HEK293T (cell line): Measurements from ENCODE around the gene GLT8D1.
"Not testable (repeated sequence)": the region's sequence is repeated elsewhere in the genome, so short reads cannot be mapped to it uniquely, and the experiment has no call there.

Experiments
- CTCF ChIA-PET: fragments of 350-600 bp; formaldehyde crosslinking; extraction: SDS; loops from one replicate; lab custom pipeline; 2021; ENCODE audit warnings: antibody characterized with exemption, inconsistent platforms; lab: Yijun Ruan, JAX
- POLR2A ChIA-PET: fragments of 350-600 bp; formaldehyde crosslinking; extraction: SDS; loops from one replicate; lab custom pipeline; 2020; ENCODE audit warnings: antibody characterized with exemption, inconsistent platforms; lab: Yijun Ruan, JAX
- DNase-seq: peaks from one replicate; pipeline ENCODE4 v3.0.0; 2012; ENCODE audit warnings: mixed read lengths; ENCODE audit errors: extremely low spot score
- ARNT ChIP-seq: fragments of 450-650 bp; IDR thresholded peaks from 2 replicates; pipeline ENCODE4 v1.6.1; 2017; ENCODE audit warnings: mild to moderate bottlenecking
- BHLHE40 ChIP-seq: fragments of 450-650 bp; IDR thresholded peaks from 2 replicates; pipeline ENCODE4 v1.6.1; 2016; ENCODE audit warnings: mild to moderate bottlenecking, moderate library complexity, borderline replicate concordance
- CTBP1 ChIP-seq: fragments of 450-650 bp; IDR thresholded peaks from 2 replicates; pipeline ENCODE4 v1.6.1; 2016; ENCODE audit warnings: borderline replicate concordance
- ELF4 ChIP-seq: fragments of 450-650 bp; IDR thresholded peaks from 2 replicates; pipeline ENCODE4 v1.6.1; 2017; ENCODE audit warnings: antibody characterized with exemption
- FOXA1 ChIP-seq: fragments of 450-650 bp; IDR thresholded peaks from 2 replicates; pipeline ENCODE4 v1.6.1; 2016; ENCODE audit warnings: mild to moderate bottlenecking
- FOXK2 ChIP-seq: fragments of 450-650 bp; IDR thresholded peaks from 2 replicates; pipeline ENCODE4 v1.6.1; 2016; ENCODE audit warnings: mild to moderate bottlenecking
- FOXM1 ChIP-seq: fragments of 450-650 bp; IDR thresholded peaks from 2 replicates; pipeline ENCODE4 v1.6.1; 2017; ENCODE audit warnings: mild to moderate bottlenecking, borderline replicate concordance
- HDGF ChIP-seq: fragments of 450-650 bp; IDR thresholded peaks from 2 replicates; pipeline ENCODE4 v1.6.1; 2017; ENCODE audit warnings: antibody characterized with exemption, borderline replicate concordance
- L3MBTL2 ChIP-seq: fragments of 450-650 bp; conservative IDR thresholded peaks from 2 replicates; pipeline ENCODE4 v1.6.1; 2016; ENCODE audit warnings: mild to moderate bottlenecking
- LEF1 ChIP-seq: fragments of 450-650 bp; IDR thresholded peaks from 2 replicates; pipeline ENCODE4 v1.6.1; 2017; ENCODE audit warnings: mild to moderate bottlenecking, borderline replicate concordance
- NFRKB ChIP-seq: fragments of 450-650 bp; IDR thresholded peaks from 2 replicates; pipeline ENCODE4 v1.6.1; 2016; ENCODE audit warnings: mild to moderate bottlenecking, moderate library complexity
- PKNOX1 ChIP-seq: fragments of 450-650 bp; IDR thresholded peaks from 2 replicates; pipeline ENCODE4 v1.6.1; 2016
- SP1 ChIP-seq: fragments of 450-650 bp; IDR thresholded peaks from 2 replicates; pipeline ENCODE4 v1.6.1; 2017
- SUZ12 ChIP-seq: fragments of 450-650 bp; IDR thresholded peaks from 2 replicates; pipeline ENCODE4 v1.6.1; 2016; ENCODE audit warnings: mild to moderate bottlenecking
- TARDBP ChIP-seq: fragments of 450-650 bp; IDR thresholded peaks from 2 replicates; pipeline ENCODE4 v1.6.1; 2016
- ZNF384 ChIP-seq: fragments of 450-650 bp; IDR thresholded peaks from 2 replicates; pipeline ENCODE4 v1.6.1; 2016

GLT8D1 gene

DNA sequence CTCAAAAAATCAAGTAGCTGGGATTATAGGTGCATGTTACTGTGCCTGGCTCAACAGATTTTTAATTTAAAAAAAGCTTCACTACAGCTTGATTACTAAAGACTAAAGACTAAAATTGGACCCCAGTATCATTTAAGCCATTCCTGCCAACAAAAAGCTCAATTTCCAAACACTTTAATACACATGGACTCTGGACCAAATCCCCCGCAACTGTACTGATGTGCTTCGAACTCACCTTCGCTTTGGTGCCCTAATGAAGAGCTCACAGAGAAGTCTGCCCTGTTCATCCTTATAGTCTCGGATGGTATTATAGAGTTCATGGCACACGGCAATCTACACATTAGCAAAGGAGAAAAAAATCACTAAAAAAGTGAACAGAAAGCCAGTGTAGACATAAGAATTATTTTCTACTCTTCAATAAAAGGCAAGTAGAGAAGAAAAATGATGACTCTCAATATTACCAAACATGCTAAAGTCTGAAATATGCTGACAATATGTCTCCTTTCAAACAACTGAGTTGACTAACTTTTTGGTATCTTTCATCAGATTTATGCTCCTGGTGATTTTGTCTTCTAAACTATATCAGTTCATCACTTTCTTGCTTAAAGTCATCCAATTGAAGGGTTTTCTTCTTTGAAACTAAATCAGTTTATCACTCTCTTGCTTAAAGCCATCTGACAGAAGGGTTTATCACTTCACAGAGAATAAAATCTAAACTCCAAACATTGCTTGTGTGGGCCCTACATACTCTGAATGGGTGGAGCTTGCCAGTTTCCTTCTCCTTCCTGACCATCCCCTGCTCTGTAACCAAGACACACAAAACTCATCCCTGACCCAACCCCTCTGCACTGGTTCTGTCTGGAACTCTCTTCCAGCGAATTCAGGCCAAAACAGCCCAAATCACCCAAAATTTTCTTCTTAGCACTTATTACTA, 27.1 kb downstream of the GLT8D1 start:
- ChIA-PET CTCF (interaction anchor here (0.7 kb wide), 1 partner anchor 213 kb away, joined by 3 read pairs; no protein-coding TSS in a partner anchor), POLR2A (no interaction called here)
- TF ChIP-seq ZNF384 = no peak
- no peak for DNase-seq

DNA sequence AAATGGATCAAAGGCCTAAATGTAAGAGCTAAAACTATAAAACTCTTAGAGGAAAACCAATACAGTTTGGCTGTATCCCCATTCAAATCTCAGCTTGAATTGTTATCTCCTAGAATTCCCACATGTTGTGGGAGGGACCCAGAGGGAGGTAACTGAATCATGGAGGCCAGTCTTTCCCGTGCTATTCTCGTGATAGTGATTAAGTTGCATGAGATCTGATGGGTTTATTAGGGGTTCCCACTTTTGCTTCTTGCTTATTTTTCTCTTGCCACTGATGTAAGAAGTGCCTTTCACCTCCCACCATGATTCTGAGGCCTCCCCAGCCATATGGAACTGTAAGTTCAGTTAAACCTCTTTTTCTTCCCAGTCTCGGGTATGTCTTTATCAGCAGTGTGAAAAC, 29.4 kb downstream of the GLT8D1 start:
- POLR2A ChIA-PET = not testable (repeated sequence)

DNA sequence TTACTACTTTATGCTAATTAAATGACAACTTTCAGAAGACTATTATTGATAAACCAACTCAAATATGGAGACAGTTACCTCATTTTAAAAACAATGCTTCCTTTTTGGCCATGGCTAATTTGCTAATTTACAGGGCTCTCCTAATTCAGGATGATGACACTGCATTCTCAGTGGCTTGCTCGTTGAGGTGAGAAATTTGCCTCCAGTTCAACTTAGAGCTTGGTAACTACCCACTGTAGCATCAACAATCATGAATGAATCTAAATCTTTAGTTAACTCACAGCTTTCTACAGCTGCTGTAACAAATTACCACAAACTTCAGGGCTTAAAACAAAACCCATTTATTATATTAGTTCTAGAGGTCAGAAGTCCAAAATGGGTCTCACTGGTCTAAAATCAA, 33.9 kb downstream of the GLT8D1 start:
- no peak for TF ChIP-seq NFRKB
- no peak for TF ChIP-seq ZNF384
- no peak for TF ChIP-seq HDGF
- TF ChIP-seq TARDBP = no peak
- no peak for TF ChIP-seq ARNT
- ChIA-PET CTCF (no interaction called here), POLR2A (no interaction called here)
- no peak for DNase-seq

More for the DNA sequence above, 29.4 kb downstream of the GLT8D1 start:
- DNase-seq, CTCF ChIA-PET: not testable (repeated sequence)

DNA sequence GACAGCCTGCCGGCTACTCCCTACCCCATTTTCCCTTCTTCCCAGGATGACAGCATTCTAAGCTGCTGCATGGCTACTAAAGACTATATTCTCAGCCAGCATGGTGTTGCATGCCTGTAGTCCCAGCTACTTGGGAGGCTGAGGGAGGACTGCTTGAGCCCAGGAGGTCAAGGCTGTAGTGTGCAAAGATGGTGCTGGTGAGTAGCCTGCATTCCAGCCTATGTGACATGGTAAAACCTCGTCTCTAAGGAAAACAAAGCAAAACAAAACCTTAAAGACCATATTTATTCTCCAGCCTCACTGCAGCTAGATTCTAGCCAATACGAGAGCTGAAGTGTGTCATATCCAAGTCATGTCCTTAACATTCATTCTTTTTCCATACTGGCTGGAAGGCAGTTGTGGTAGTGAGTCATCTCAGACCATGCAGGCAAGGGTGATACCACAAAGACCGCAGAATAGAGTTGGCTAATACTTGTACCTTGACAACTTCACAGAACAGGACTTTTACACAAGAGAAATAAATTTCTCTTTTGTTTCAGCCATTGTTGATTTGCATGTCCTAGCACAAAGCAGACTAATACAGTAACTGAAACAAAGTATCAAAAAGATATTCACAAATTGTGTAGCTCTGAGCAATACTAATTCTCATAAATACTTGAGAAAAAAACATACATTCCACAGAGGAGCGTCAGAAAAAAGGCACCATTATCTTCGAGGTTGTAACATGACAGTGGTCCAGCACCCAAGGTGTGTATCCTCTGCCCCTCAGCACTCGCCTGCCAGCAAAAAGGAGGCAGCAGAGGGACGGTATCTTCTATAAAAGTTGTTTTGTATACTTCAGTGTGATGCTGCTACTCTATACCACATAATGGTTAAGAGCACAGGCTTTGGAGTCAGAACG, 34.7 kb downstream of the GLT8D1 start:
- TF ChIP-seq SP1 (no peak), BHLHE40 (no peak), CTBP1 (no peak), PKNOX1 (no peak), L3MBTL2 (no peak), HDGF (no peak)
- ChIA-PET CTCF (no interaction called here), POLR2A (no interaction called here)
- DNase-seq = no peak

- POLR2A ChIA-PET = no interaction called here
- no peak for DNase-seq
- CTCF ChIA-PET = no interaction called here
- no peak for TF ChIP-seq FOXA1
Measured at GRCh38 chr3:52663098-52663497, 42.5 kb downstream of the GLT8D1 start.

DNA sequence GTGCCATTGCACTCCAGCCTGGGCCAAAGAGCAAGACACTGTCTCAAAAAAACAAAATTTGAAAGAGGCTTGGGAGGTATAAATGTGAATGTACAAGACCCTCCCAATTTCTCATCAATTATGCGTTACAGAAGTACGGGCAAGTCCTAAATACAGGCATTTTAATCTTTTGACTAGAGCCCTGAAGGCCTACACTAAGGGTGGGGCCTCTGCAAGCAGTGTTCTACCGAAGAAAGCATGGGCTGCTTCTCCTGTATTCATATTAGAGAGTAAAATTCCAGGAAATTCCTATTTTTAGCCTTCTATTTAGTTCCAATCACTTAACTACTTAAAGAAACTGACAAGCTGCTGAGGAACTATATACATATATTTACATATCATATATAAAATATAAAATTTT, 45.5 kb downstream of the GLT8D1 start:
- ChIA-PET POLR2A (no interaction called here), CTCF (no interaction called here)
- TF ChIP-seq SP1 (no peak), TARDBP (no peak), HDGF (no peak), CTBP1 (no peak), L3MBTL2 (no peak), LEF1 (no peak), BHLHE40 (no peak), NFRKB (no peak), FOXA1 (no peak), ARNT (no peak), FOXM1 (no peak), ZNF384 (no peak), PKNOX1 (no peak), SUZ12 (no peak), ELF4 (no peak), FOXK2 (no peak)
- no peak for DNase-seq

DNA sequence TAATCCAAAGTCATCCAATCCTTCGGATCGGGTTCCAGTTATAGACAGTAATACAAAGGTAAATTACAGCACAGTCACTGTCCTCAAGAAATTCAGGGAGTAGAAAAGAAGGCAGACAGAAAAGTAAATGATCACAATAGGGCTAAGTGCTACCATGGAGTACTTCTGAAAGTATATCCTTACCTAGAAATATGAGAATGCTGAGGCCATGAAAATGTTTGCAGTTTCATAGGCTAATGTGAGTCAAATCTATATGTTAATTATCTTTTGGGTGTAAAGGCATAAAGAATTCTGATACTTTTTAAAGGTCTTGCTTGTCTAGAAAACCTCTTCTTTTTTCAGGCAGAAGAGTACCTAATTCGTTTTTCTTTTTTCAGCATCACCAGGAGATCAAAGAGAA, 49.7 kb downstream of the GLT8D1 start:
- CTCF ChIA-PET = no interaction called here
- DNase-seq = no peak
- POLR2A ChIA-PET = no interaction called here
- TF ChIP-seq FOXM1 (no peak), FOXK2 (no peak), CTBP1 (no peak), PKNOX1 (no peak), BHLHE40 (no peak), ARNT (no peak), TARDBP (no peak), ZNF384 (no peak)
